Natural killer cell treated with Interleukin-12 subunit alpha and Interleukin-12 subunit beta and Interleukin-15 and Interleukin-18, amount 100 ng/mL, for 72 hours (primary cell): ENCODE data around the gene ZBTB20. TPM values are rescaled to one million over a fixed set of nuclear protein-coding genes. Genes with fewer than 3 reads are reported as not detected.

ENCODE experiments used
- ATAC-seq, 2 donors: fragments of 150-1000 bp; cut with Tn5 transposase in 1 of 2; sonication (Bioruptor Pico), chemical (Tn5 transposase) in 1 of 2; 2 replicates each; pipeline ENCODE4 v1.10.0; 2021
- DNase-seq: peaks from one replicate; pipeline ENCODE4 v3.0.0; 2022; ENCODE audit warnings: low spot score
- H3K27ac Mint-ChIP-seq, 2 donors: 1 replicate in 1 of 2; 2 replicates in 1 of 2; pipeline ENCODE4 v1.8.0; 2022; ENCODE audit warnings: mixed read lengths in 2 of 2, mild to moderate bottlenecking in 1 of 2, moderate library complexity in 1 of 2
- H3K27me3 Mint-ChIP-seq, 2 donors: 1 replicate in 1 of 2; 2 replicates in 1 of 2; pipeline ENCODE4 v1.8.0; 2022; ENCODE audit warnings: mixed read lengths in 2 of 2
- H3K36me3 Mint-ChIP-seq: one replicate; pipeline ENCODE4 v1.8.0; 2022; ENCODE audit warnings: mixed read lengths
- H3K4me1 Mint-ChIP-seq, 2 donors: 1 replicate in 1 of 2; 2 replicates in 1 of 2; pipeline ENCODE4 v1.8.0; 2022; ENCODE audit warnings: low read depth in 2 of 2, mixed read lengths in 2 of 2, mild to moderate bottlenecking in 1 of 2
- H3K4me3 Mint-ChIP-seq: one replicate; pipeline ENCODE4 v1.8.0; 2022; ENCODE audit warnings: mixed read lengths
- H3K9me3 Mint-ChIP-seq: 2 replicates; pipeline ENCODE4 v1.8.0; 2022; ENCODE audit warnings: mixed read lengths
- total RNA-seq, 2 donors: library from RNA; stranded (reverse); gene quantifications; one replicate each; pipeline ENCODE4 v1.2.3, GENCODE V29; 2022

ZBTB20 gene
- total RNA-seq, 2 donors from 2014 or later, result 8.7 to 14.2 TPM

- Mint-ChIP-seq H3K4me1 (no peaks in the 10 kb centered on the region), H3K9me3 (no peaks in the 10 kb centered on the region), H3K4me3 (no peak overlapping the region), H3K27me3 (no peaks in the 10 kb centered on the region), H3K27ac (no peak overlapping the region), H3K36me3 (no peaks in the 10 kb centered on the region)
- no peak for DNase-seq
- ATAC-seq, result no peak
Observed at GRCh38 chr3:114375608-114376421, 771.3 kb downstream of the ZBTB20 start.

GRCh38 chr3:114374433-114374990 is 772.6 kb downstream of the ZBTB20 start:
- Mint-ChIP-seq H3K36me3 (no peaks in the 10 kb centered on the region), H3K27me3 (no peaks in the 10 kb centered on the region), H3K4me3 (no peak overlapping the region), H3K9me3 (no peaks in the 10 kb centered on the region), H3K4me1 (no peaks in the 10 kb centered on the region), H3K27ac (no peak overlapping the region)
- ATAC-seq, result no peak
- no peak for DNase-seq

DNA sequence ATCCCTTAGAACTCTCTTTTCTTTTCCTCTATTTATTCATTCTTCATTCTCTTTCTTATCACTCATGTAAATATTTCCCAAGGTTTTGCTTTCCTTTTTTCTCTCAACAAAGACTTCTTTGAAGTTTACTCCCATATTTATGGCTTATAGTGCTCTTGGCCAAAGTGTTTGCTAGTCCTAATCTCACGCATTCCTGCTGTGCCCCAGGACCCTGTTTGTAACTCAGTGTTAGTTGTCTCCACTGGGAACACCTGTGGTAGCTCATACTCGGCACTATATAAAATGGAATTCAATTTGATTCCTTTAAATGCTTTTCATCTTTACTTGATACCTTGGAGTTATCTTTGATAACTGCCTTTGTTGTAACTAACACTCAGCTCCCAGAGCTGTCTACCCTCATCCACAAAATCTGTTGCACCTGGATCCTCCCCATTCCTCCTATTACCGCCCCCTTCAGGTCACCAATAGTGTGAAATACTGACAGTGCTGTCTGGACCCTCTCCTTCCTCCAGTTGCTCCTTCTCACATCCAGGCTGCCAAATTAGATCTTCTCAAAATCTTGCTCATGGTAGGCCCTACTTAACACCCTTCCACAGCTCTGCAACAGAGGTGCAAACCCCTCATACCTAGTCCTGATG is 776.4 kb downstream of the ZBTB20 start:
- ATAC-seq, result no peak
- Mint-ChIP-seq H3K36me3 (no peaks in the 10 kb centered on the region), H3K27me3 (no peaks in the 10 kb centered on the region), H3K4me3 (no peak overlapping the region), H3K4me1 (no peaks in the 10 kb centered on the region), H3K27ac (no peak overlapping the region), H3K9me3 (no peaks in the 10 kb centered on the region)
- no peak for DNase-seq

GRCh38 chr3:114365909-114366308 is 781.2 kb downstream of the ZBTB20 start:
- H3K4me1 Mint-ChIP-seq, result no peaks in the 10 kb centered on the region
- H3K4me3 Mint-ChIP-seq, result no peak overlapping the region
- H3K9me3 Mint-ChIP-seq, result no peaks in the 10 kb centered on the region
- no peak overlapping the region for H3K27ac Mint-ChIP-seq
- DNase-seq (no peak), ATAC-seq (no peak)
- H3K27me3 Mint-ChIP-seq, result no peaks in the 10 kb centered on the region
- no peaks in the 10 kb centered on the region for H3K36me3 Mint-ChIP-seq

DNA sequence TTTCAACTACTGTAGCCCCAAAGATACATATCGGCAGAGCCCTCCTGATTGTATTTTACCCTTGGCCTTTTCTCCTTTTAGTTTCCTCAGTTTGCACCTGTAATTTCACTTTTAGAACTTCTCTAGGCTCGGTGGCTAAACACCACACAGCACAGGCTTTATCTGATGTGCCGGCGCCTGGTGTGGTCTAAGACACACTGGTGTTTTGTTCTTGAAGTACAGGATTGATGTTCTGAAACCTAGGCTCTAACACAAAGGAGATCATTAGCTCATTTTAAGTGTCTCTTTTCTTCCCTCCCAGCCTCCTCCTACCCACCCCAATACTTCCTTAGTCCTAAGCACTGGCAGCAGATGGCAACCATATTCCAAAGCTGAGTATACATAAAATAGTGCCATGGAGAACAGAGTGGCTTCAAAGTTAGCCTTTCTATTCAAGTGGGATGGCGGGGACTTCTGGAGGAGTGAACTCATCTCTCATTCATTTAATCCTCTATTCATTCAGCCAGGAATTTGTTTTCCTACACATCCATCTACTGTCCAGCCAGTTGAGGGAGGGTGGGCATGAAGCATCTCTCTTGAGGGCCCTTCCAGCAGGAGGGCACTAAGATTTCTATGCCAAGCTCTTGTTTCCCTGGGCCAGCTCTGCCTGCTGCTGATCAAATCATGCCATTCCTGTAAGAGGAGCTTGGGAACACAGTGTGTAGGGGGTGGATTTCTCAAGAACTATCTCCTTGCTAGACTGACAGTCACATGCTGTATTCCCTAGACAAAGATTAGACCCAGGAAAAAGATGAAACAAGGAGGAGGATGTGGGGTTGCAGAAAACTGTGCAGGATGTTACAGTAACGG is 782.1 kb downstream of the ZBTB20 start:
- Mint-ChIP-seq H3K27me3 (no peaks in the 10 kb centered on the region), H3K27ac (no peak overlapping the region), H3K4me1 (no peaks in the 10 kb centered on the region), H3K9me3 (no peaks in the 10 kb centered on the region), H3K36me3 (no peaks in the 10 kb centered on the region), H3K4me3 (no peak overlapping the region)
- ATAC-seq, result no peak
- DNase-seq, result no peak

DNA sequence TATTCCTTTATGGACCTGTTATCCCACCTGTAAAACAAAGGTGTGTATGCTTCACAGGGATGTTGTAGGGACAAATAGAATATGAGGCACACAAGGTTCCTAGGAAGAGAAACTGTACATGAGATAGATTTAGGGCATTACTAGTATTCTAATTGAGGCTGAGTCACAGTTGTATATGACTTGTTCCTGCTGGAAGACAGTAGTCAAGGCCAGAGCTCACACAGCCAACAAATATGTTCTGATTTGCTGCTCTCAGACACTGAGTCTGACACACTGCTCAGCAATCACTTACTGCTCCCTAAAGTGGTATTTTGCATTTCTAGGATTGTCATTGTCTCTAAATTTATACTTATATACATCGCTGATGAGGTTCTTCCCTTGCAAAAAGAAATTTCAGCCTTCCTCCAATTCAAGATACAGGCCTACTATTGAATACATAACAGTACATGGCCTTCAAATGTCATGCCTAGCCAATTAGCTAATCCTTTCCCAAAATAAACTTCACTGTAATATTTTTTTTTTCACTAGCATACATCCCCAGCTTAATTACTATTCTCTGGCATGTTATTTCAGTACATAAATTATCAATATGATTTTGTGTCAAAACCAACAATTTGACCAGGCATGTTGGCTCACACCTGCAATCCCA is 783.4 kb downstream of the ZBTB20 start:
- Mint-ChIP-seq H3K9me3 (no peaks in the 10 kb centered on the region), H3K4me3 (no peak overlapping the region), H3K27ac (no peak overlapping the region), H3K4me1 (no peaks in the 10 kb centered on the region), H3K27me3 (no peaks in the 10 kb centered on the region), H3K36me3 (no peaks in the 10 kb centered on the region)
- DNase-seq (no peak), ATAC-seq (no peak)

GRCh38 chr3:114362815-114363214 is 784.3 kb downstream of the ZBTB20 start:
- DNase-seq, result no peak
- peak overlapping the region in 1 of 2 donors; percentile 54 for H3K27ac Mint-ChIP-seq

DNA sequence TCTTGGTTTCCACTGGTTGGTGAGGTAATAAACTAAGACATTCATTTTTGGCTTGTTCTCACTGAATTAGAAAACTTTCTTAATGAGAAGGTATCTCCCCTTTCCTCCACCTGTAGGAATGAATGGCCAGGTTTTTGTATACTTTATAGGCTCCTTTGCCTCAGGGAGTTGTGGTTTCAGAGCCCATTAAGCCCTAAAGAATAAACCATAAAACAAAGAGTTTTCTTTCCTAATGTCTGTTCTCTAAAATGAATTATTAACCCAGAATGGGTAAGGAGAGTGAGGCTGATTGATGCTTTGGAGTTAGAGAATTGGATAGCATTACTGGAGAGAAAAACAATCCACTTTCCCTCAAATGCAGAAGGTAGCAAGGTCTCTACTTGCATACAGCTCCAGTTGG is 785.7 kb downstream of the ZBTB20 start:
- H3K36me3 Mint-ChIP-seq, result no peaks in the 10 kb centered on the region
- no peaks in the 10 kb centered on the region for H3K4me1 Mint-ChIP-seq
- no peak overlapping the region for H3K4me3 Mint-ChIP-seq
- peak overlapping the region in 1 of 2 donors; percentile 30 for H3K27ac Mint-ChIP-seq
- DNase-seq, result no peak
- no peaks in the 10 kb centered on the region for H3K9me3 Mint-ChIP-seq
- ATAC-seq, result no peak
- H3K27me3 Mint-ChIP-seq, result no peaks in the 10 kb centered on the region

More at GRCh38 chr3:114362815-114363214, 784.3 kb downstream of the ZBTB20 start:
- H3K36me3 Mint-ChIP-seq, result no peaks in the 10 kb centered on the region
- H3K4me1 Mint-ChIP-seq, result no peaks in the 10 kb centered on the region
- no peaks in the 10 kb centered on the region for H3K9me3 Mint-ChIP-seq
- no peak for ATAC-seq
- no peaks in the 10 kb centered on the region for H3K27me3 Mint-ChIP-seq
- H3K4me3 Mint-ChIP-seq, result no peak overlapping the region

GRCh38 chr3:114356525-114356924 is 790.6 kb downstream of the ZBTB20 start:
- Mint-ChIP-seq H3K4me3 (no peak overlapping the region), H3K36me3 (no peaks in the 10 kb centered on the region), H3K4me1 (no peaks in the 10 kb centered on the region), H3K27ac (no peak overlapping the region), H3K27me3 (no peaks in the 10 kb centered on the region), H3K9me3 (no peaks in the 10 kb centered on the region)
- DNase-seq, result no peak
- no peak for ATAC-seq

- no peak for ATAC-seq
- Mint-ChIP-seq H3K27me3 (no peaks in the 10 kb centered on the region), H3K36me3 (no peaks in the 10 kb centered on the region), H3K27ac (no peak overlapping the region), H3K9me3 (no peaks in the 10 kb centered on the region), H3K4me1 (no peaks in the 10 kb centered on the region), H3K4me3 (no peak overlapping the region)
- no peak for DNase-seq
Observed at GRCh38 chr3:114356066-114356465, 791.0 kb downstream of the ZBTB20 start.

DNA sequence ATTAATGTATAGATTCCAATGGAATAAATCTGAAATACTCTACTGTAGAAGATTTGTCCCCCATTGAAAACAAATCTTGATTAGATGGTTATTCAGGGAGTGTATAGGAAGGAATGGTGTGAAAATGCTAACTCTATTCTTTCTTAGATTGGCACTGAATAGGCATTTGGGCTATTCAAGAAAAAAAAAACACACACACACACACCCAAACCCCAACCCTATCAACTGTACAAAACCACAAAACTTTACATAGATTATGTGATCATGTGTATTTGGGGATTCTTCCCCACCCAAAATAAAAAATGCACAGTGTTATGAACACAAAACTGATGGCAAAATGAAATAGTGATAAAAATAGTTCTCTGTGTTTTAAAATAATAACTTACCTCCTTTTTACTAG is 791.4 kb downstream of the ZBTB20 start:
- Mint-ChIP-seq H3K4me1 (no peaks in the 10 kb centered on the region), H3K27ac (no peak overlapping the region), H3K36me3 (no peaks in the 10 kb centered on the region), H3K9me3 (no peaks in the 10 kb centered on the region), H3K27me3 (no peaks in the 10 kb centered on the region), H3K4me3 (no peak overlapping the region)
- DNase-seq (no peak), ATAC-seq (no peak)

GRCh38 chr3:114351822-114352145 is 795.3 kb downstream of the ZBTB20 start:
- no peak overlapping the region for H3K27ac Mint-ChIP-seq
- H3K9me3 Mint-ChIP-seq, result no peaks in the 10 kb centered on the region
- DNase-seq (no peak), ATAC-seq (no peak)
- no peaks in the 10 kb centered on the region for H3K4me1 Mint-ChIP-seq
- no peak overlapping the region for H3K4me3 Mint-ChIP-seq
- H3K27me3 Mint-ChIP-seq, result no peaks in the 10 kb centered on the region
- H3K36me3 Mint-ChIP-seq, result no peaks in the 10 kb centered on the region

- Mint-ChIP-seq H3K9me3 (no peaks in the 10 kb centered on the region), H3K27me3 (no peaks in the 10 kb centered on the region), H3K4me1 (no peaks in the 10 kb centered on the region), H3K4me3 (no peak overlapping the region), H3K27ac (no peak overlapping the region), H3K36me3 (no peaks in the 10 kb centered on the region)
- DNase-seq (no peak), ATAC-seq (no peak)
Observed at GRCh38 chr3:114351123-114351821, 795.8 kb downstream of the ZBTB20 start.
